GM18505 (cell line): ENCODE data around the gene ANGEL2.

Source experiments
- ATAC-seq: cut with Tn5 transposase; IDR thresholded peaks from one replicate; pipeline ENCODE4 v1.9.1; 2021; ENCODE audit not compliant: unreplicated experiment
- POLR2A ChIP-seq: IDR thresholded peaks from 4 replicates; pipeline ENCODE4 v1.6.1; 2011; ENCODE audit warnings: borderline replicate concordance; ENCODE audit not compliant: insufficient read depth, insufficient read length; ENCODE audit errors: extremely low read depth

ANGEL2 gene

GRCh38 chr1:212945056-212945455, 70.6 kb downstream of the ANGEL2 start:
- no peak for TF ChIP-seq POLR2A
- ATAC-seq, result no peak

- peak; percentile 54 for ATAC-seq
- no peak for TF ChIP-seq POLR2A
Measured at GRCh38 chr1:212944229-212944901, 71.3 kb downstream of the ANGEL2 start.

- ATAC-seq, result no peak
- no peak for TF ChIP-seq POLR2A
Measured at GRCh38 chr1:212943393-212943710, 72.3 kb downstream of the ANGEL2 start.

DNA sequence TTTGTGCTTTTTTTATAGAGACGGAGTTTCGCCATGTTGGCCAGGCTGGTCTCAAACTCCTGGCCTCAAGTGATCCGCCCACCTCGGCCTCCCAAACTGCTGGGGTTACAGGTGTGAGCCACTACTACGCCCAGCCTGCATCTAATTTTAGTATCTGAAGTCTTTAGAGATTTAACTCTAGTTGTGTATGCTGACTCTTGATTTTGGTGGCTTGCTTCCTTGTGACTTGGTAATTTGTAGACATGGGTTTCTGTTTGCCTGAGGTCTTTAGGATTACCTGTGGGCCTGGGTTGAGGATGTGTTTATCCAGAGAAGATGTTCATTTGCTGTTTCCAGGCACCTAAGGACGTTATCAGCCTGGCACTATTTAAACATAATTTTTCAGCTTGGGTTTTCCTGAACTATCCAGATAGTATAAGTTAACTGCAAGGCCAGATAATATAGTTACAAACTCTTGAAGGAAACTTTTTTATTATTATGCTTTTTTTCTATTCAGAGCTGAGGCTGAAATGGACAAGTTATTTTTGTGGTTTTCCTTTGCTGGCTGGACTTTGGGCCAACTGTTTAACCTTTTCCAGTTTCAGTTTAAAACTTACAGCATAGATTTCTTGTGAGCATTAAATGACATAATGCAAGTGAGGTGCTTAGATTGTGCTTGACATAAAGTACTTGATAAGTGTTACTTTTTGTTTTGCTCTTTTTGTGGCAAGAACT, 72.8 kb downstream of the ANGEL2 start:
- TF ChIP-seq POLR2A, result no peak
- no peak for ATAC-seq
